Skeletal muscle cell (primary cell): Measurements from ENCODE around the gene TMEM175.
"Not testable (repeated sequence)": the region's sequence is repeated elsewhere in the genome, so short reads cannot be mapped to it uniquely, and the experiment has no call there.

Experiments
- DNase-seq: peaks from one replicate; pipeline ENCODE4 v3.0.0-alpha.2; 2010; ENCODE audit warnings: low read depth
- H3K4me3 ChIP-seq: 2 replicates; pipeline ENCODE4 v1.5.1; 2011; ENCODE audit warnings: low read depth, mild to moderate bottlenecking, control low read depth, low read length, moderate library complexity

Gene TMEM175

GRCh38 chr4:912548-913279 lies 19.5 kb upstream of the TMEM175 start:
- H3K4me3 ChIP-seq: no peak overlapping the region
- no peak for DNase-seq

DNA sequence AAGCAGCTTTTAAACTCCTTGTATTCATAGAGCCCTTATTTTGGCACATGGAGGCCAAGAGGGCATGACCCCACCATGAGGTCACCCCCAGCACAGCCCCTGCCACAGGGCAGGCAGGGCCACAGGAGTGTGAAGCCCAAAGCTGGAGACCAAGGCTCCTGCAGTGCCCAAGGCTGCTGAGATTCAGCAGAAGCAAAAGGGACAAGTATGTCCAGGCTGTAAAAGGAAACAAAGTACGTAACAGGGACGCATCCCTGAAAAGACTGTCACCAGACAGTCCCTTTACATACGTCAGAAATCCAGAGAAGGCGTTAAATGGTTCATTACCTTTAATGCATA lies 19.0 kb upstream of the TMEM175 start:
- no peak overlapping the region for H3K4me3 ChIP-seq
- DNase-seq: no peak

DNA sequence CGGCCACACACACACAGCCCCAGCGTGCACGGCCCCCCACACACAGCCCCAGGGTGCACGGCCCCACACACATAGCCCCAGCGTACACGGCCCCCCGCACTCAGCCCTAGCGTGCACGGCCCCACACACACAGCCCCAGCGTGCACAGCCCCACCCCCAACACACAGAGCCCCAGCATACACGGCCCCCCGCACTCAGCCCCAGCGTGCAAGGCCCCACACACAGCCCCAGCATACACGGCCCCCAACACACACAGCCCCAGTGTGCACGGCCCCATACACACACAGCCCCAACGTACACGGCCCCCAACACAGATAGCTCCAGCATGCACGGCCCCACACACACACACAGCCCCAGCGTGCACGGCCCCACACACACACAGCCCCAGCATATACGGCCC lies 17.7 kb upstream of the TMEM175 start:
- no peak for DNase-seq
- H3K4me3 ChIP-seq: no peak overlapping the region

DNA sequence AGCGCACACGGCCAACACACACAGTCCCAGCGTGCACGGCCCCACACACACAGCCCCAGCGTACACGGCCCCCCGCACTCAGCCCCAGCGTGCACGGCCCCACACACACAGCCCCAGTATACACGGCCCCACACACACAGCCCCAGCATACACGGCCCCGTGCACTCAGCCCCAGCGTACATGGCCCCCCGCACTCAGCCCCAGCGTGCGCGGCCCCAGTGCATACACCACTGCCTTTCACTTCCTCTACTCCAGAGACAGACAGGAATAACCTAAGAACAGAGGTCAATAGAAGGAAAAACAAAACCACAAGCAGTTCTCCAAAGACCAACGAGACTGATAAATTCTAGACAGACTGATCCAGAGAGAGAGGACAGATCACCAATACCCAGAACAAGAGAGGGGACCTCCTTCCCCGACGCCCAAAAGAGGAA lies 17.2 kb upstream of the TMEM175 start:
- DNase-seq: no peak

GRCh38 chr4:915595-915994 lies 16.7 kb upstream of the TMEM175 start:
- H3K4me3 ChIP-seq: no peak overlapping the region
- DNase-seq: no peak

More for the DNA sequence above, 17.2 kb upstream of the TMEM175 start:
- H3K4me3 ChIP-seq: no peak overlapping the region

DNA sequence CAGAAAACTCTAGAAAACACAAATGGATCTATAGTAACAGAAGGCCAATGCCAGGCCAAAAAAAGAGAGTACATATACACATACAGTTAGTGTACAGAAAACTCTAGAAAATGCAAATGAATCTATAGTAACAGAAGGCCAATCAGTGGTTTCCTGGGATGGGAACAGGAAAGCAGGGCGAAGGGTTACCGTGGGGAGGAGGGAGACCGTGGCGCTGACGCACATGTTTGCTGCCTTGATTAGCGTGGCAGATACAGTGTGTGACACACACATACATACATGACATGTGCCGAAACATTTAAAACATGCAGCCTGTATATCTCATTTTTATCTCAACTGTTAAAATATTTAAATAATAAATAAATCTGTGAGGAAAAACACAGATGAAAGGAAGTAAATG lies 14.8 kb upstream of the TMEM175 start:
- H3K4me3 ChIP-seq: no peak overlapping the region
- no peak for DNase-seq

DNA sequence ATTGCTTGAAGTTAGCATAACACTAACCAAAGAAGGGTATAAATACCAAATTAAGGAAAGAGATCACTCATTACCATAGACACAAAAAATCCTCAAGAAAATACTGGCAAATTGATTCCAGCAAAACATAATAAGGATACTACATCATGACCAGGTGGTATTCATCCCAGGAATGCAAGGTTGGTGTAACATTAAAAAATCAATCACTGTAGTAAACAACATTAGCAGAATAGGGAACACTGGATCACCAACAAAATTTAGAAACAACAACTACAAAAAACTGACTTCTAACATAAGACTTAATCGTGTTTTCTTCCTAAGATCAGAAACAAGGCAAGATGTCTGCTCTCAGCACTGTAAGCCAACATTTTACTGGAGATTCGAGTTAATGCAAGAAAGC lies 14.3 kb upstream of the TMEM175 start:
- H3K4me3 ChIP-seq: no peak overlapping the region
- no peak for DNase-seq

GRCh38 chr4:918591-918990 lies 13.7 kb upstream of the TMEM175 start:
- not testable (repeated sequence) for H3K4me3 ChIP-seq, DNase-seq

GRCh38 chr4:919004-919680 lies 13.1 kb upstream of the TMEM175 start:
- not testable (repeated sequence) for DNase-seq, H3K4me3 ChIP-seq

GRCh38 chr4:921830-922331 lies 10.4 kb upstream of the TMEM175 start:
- H3K4me3 ChIP-seq: no peak overlapping the region
- no peak for DNase-seq

DNA sequence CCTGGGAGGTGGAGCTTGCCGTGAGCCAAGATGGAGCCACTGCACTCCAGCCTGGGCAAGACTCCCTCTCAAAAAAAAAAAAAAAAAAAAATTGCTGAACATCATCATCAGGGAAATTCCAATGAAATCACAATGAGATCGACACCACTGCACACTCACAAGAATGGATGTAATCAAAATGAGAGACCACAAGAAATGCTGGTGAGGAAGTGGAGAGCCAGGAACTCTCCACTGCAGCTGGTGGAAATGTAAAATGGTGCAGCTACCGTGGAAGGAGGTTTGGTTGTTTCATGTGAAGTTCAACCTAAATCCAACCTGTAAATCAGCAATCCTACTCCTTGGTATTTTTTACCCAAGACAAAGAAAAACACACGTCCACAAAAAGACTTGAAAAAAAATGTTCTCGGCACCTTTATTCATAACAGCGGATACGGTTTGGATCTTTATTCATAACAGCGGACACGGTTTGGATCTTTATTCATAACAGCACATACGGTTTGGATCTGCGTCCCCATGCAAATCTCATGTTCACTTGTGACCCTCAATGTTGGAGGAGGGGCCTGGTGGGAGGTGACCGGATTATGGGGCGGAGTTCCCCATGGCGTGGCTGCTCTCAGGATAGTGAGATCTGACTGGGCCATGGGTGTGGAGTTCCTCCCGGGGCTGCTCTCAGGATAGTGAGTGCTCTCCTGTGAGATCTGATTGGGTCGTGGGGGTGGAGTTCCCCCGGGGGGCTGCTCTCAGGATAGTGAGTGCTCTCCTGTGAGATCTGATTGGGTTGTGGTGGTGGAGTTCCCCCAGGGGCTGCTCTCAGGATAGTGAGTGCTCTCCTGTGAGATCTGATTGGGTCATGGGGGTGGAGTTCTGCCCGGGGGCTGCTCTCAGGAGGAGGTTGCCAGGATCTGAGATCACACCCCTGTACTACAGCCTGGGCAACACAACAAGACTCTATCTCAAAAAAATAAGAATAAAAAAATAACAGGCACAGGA lies 7.9 kb upstream of the TMEM175 start:
- no peak overlapping the region for H3K4me3 ChIP-seq
- DNase-seq: no peak

DNA sequence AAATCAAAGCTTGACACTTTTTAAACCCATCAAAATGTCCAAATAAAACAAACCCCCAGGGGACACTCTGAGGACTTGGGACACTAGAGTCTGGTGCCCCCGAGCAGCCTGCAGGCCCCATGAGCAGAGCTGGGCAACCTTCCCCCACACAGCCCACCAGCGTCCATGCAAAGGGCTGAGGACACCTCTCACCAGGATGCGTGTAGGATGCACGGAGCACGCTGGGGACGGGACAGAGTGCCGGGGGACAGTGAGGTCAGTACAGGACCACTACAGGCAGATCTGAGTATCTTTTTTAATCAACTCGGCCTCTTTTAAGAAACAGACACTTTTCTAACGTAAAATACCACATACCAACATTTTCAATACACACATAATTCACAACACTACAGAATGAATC lies 7.1 kb upstream of the TMEM175 start:
- no peak for DNase-seq
- no peak overlapping the region for H3K4me3 ChIP-seq

- no peak for DNase-seq
- H3K4me3 ChIP-seq: no peak overlapping the region
Measured at GRCh38 chr4:925771-926500, 6.3 kb upstream of the TMEM175 start.

GRCh38 chr4:926538-926937 lies 5.7 kb upstream of the TMEM175 start:
- no peak for DNase-seq
- H3K4me3 ChIP-seq: no peak overlapping the region

- DNase-seq, H3K4me3 ChIP-seq: not testable (repeated sequence)
Measured at GRCh38 chr4:927566-927965, 4.7 kb upstream of the TMEM175 start.

GRCh38 chr4:929096-929765 lies 3.0 kb upstream of the TMEM175 start:
- no peak for DNase-seq
- no peak overlapping the region for H3K4me3 ChIP-seq

- no peak overlapping the region for H3K4me3 ChIP-seq
Measured at GRCh38 chr4:930028-930551, 2.2 kb upstream of the TMEM175 start.

GRCh38 chr4:930827-931193 lies 1.4 kb upstream of the TMEM175 start:
- DNase-seq: no peak
- peak overlapping the region; percentile 72 for H3K4me3 ChIP-seq

More at GRCh38 chr4:930028-930551, 2.2 kb upstream of the TMEM175 start:
- DNase-seq: no peak
